HepG2 (cell line): Measurements from ENCODE around the gene CIAO3. TPM values are rescaled to one million over a fixed set of nuclear protein-coding genes. Genes with fewer than 3 reads are reported as not detected.

Source experiments
- ARID4A ChIP-seq: sonication (generic); formaldehyde crosslinking; IDR thresholded peaks from 2 replicates; pipeline ENCODE4 v1.5.0; 2020; ENCODE audit warnings: mild to moderate bottlenecking, missing genetic modification reagents, borderline replicate concordance
- ARNT2 ChIP-seq: sonication (generic); formaldehyde crosslinking; IDR thresholded peaks from 2 replicates; pipeline ENCODE4 v1.8.0; 2022; ENCODE audit warnings: mild to moderate bottlenecking, low read depth, missing genetic modification reagents, moderate library complexity
- ARNTL ChIP-seq: sonication (generic); formaldehyde crosslinking; IDR thresholded peaks from 2 replicates; pipeline ENCODE4 v1.4.0; 2020; ENCODE audit warnings: mild to moderate bottlenecking, missing genetic modification reagents
- CBX5 ChIP-seq: sonication (generic); formaldehyde crosslinking; IDR thresholded peaks from 2 replicates; pipeline ENCODE4 v1.4.0; 2020; ENCODE audit warnings: missing genetic modification reagents, borderline replicate concordance
- CREB1 ChIP-seq, 2 experiments: fragments of 450-650 bp in 1 of 2; IDR thresholded peaks; 2 replicates each; pipeline ENCODE4 v1.6.1; 2016 to 2017; ENCODE audit warnings: control low read depth in 1 of 2, mild to moderate bottlenecking in 1 of 2, missing compliant biosample characterization in 1 of 2, missing genetic modification characterization in 1 of 2
- FOXO1 ChIP-seq: sonication (generic); formaldehyde crosslinking; IDR thresholded peaks from 2 replicates; pipeline ENCODE4 v1.4.0; 2020; ENCODE audit warnings: missing genetic modification reagents
- ISL2 ChIP-seq: sonication (generic); formaldehyde crosslinking; IDR thresholded peaks from 2 replicates; pipeline ENCODE4 v1.5.0; 2020; ENCODE audit warnings: missing genetic modification reagents
- JUND ChIP-seq: sonication (generic); formaldehyde crosslinking; IDR thresholded peaks from 2 replicates; pipeline ENCODE4 v1.8.0; 2022; ENCODE audit warnings: mild to moderate bottlenecking, missing genetic modification reagents
- MAZ ChIP-seq, 2 experiments: sonication (generic) in 1 of 2; formaldehyde crosslinking in 1 of 2; IDR thresholded peaks; 2 replicates each; pipeline versions ENCODE4 v1.5.0 to v1.6.1; 2012 to 2020; ENCODE audit warnings: low read depth in 2 of 2, mild to moderate bottlenecking in 2 of 2, borderline replicate concordance in 1 of 2, improper control_type of control experiment in 1 of 2, low read length in 1 of 2, missing genetic modification reagents in 1 of 2, moderate library complexity in 1 of 2
- MBD4 ChIP-seq: IDR thresholded peaks from 2 replicates; pipeline ENCODE4 v1.6.1; 2012; ENCODE audit warnings: low read length, inconsistent platforms, borderline replicate concordance
- MTERF4 ChIP-seq: sonication (generic); formaldehyde crosslinking; IDR thresholded peaks from 2 replicates; pipeline ENCODE4 v1.8.0; 2023; ENCODE audit warnings: mild to moderate bottlenecking, missing genetic modification reagents
- MYC ChIP-seq: sonication (generic); formaldehyde crosslinking; IDR thresholded peaks from 2 replicates; pipeline ENCODE4 v1.9.0; 2021; ENCODE audit warnings: missing genetic modification reagents, borderline replicate concordance
- PHF5A ChIP-seq: IDR thresholded peaks from one replicate; pipeline ENCODE4 v1.6.1; 2018; ENCODE audit warnings: low read depth, missing genetic modification reagents; ENCODE audit not compliant: unreplicated experiment
- POLR2G ChIP-seq: fragments of 200-400 bp; formaldehyde crosslinking; IDR thresholded peaks from 2 replicates; pipeline ENCODE4 v1.6.1; 2018; ENCODE audit warnings: mild to moderate bottlenecking, low read depth, low read length, moderate library complexity
- TSC22D2 ChIP-seq: sonication (generic); formaldehyde crosslinking; IDR thresholded peaks from 2 replicates; pipeline ENCODE4 v1.5.1; 2020; ENCODE audit warnings: missing genetic modification reagents, mild to moderate bottlenecking, borderline replicate concordance
- ZKSCAN1 ChIP-seq: fragments of 150-350 bp; IDR thresholded peaks from 2 replicates; pipeline ENCODE4 v1.6.1; 2014; ENCODE audit warnings: low read length
- ZNF253 ChIP-seq: sonication (generic); formaldehyde crosslinking; IDR thresholded peaks from 2 replicates; pipeline ENCODE4 v1.8.0; 2022; ENCODE audit warnings: mild to moderate bottlenecking, missing genetic modification reagents, borderline replicate concordance
- ZNF296 ChIP-seq: sonication (generic); formaldehyde crosslinking; conservative IDR thresholded peaks from 2 replicates; pipeline ENCODE4 v1.5.0; 2020; ENCODE audit warnings: mild to moderate bottlenecking, missing genetic modification reagents
- ZNF605 ChIP-seq: sonication (generic); formaldehyde crosslinking; IDR thresholded peaks from 2 replicates; pipeline ENCODE4 v1.8.0; 2022; ENCODE audit warnings: mild to moderate bottlenecking, missing genetic modification reagents
- ZNF781 ChIP-seq: sonication (generic); formaldehyde crosslinking; IDR thresholded peaks from 2 replicates; pipeline ENCODE4 v1.5.1; 2020; ENCODE audit warnings: borderline replicate concordance, mild to moderate bottlenecking, missing genetic modification reagents; ENCODE audit errors: not compliant biosample characterization
- ZNF883 ChIP-seq: sonication (generic); formaldehyde crosslinking; IDR thresholded peaks from 2 replicates; pipeline ENCODE4 v1.5.1; 2020; ENCODE audit warnings: mild to moderate bottlenecking, missing genetic modification reagents; ENCODE audit errors: not compliant biosample characterization
- polyA plus RNA-seq, 8 experiments: library from polyadenylated mRNA; depleted of rRNA in 3 of 8; stranded (reverse) in 7 of 8; unstranded in 1 of 8; fragments of >200 nt; fragmentation: Illumina TruSeq in 4 of 8; extraction: Trizol in 4 of 8; gene quantifications; 2 replicates each; pipeline versions ENCODE4 v1.2.1 to v1.2.3, GENCODE V29; 2011 to 2016; ENCODE audit warnings: low read depth in 4 of 8, missing spikeins in 1 of 8, mixed read lengths in 1 of 8; ENCODE audit not compliant: insufficient read depth in 1 of 8
- total RNA-seq, 5 experiments: library from RNA; depleted of rRNA; stranded (reverse); fragments of >200 nt; fragmentation: Illumina TruSeq; extraction: Trizol; gene quantifications; 2 replicates each; pipeline ENCODE4 v1.2.3, GENCODE V29; 2016; ENCODE audit warnings: low read depth in 1 of 5
- TF ChIP-seq, protein P1 (sequence below): sonication (generic); formaldehyde crosslinking; IDR thresholded peaks from 2 replicates; pipeline ENCODE4 v1.5.0; 2020; ENCODE audit warnings: mild to moderate bottlenecking, missing genetic modification reagents, borderline replicate concordance

Gene CIAO3
- total and polyA plus RNA-seq, 2 of the 13 experiments (the other 11 are each of a cell fraction or from before 2014, with no cell fraction given): 21.7 to 25.0 TPM

GRCh38 chr16:721765-722540, 18.8 kb downstream of the CIAO3 start (continued):
- TF ChIP-seq ARID4A (CRISPR knock-in tag) (no peak), ARNTL (CRISPR knock-in tag) (no peak), CBX5 (CRISPR knock-in tag) (no peak), ZNF605 (CRISPR knock-in tag) (no peak), MTERF4 (CRISPR knock-in tag) (peak; percentile 49; the same call in 1 of the 2 replicates), ZNF296 (CRISPR knock-in tag) (no peak), MYC (CRISPR knock-in tag) (no peak), MBD4 (no peak), FOXO1 (no peak), ZNF781 (CRISPR knock-in tag) (no peak), ISL2 (CRISPR knock-in tag) (0 out of 2 replicates have a peak, but pooled peaks have one; percentile 8), JUND (CRISPR knock-in tag) (no peak), TSC22D2 (CRISPR knock-in tag) (no peak), CREB1 (IDR thresholded peaks at IDR 0.05) (no peak), CREB1 (CRISPR knock-in tag; IDR thresholded peaks at IDR 0.05) (no peak), ZNF883 (no peak), ZNF253 (0 out of 2 replicates have a peak, but pooled peaks have one; percentile 2), POLR2G (no peak), ARNT2 (CRISPR knock-in tag) (no peak), MAZ (IDR thresholded peaks at IDR 0.05; ENCODE audit: borderline replicate concordance, low read depth, low read length) (no peak), MAZ (CRISPR knock-in tag; IDR thresholded peaks at IDR 0.05; ENCODE audit: low read depth) (no peak), ZKSCAN1 (no peak), PHF5A (CRISPR knock-in tag) (no peak)
- TF ChIP-seq, protein P1, sequence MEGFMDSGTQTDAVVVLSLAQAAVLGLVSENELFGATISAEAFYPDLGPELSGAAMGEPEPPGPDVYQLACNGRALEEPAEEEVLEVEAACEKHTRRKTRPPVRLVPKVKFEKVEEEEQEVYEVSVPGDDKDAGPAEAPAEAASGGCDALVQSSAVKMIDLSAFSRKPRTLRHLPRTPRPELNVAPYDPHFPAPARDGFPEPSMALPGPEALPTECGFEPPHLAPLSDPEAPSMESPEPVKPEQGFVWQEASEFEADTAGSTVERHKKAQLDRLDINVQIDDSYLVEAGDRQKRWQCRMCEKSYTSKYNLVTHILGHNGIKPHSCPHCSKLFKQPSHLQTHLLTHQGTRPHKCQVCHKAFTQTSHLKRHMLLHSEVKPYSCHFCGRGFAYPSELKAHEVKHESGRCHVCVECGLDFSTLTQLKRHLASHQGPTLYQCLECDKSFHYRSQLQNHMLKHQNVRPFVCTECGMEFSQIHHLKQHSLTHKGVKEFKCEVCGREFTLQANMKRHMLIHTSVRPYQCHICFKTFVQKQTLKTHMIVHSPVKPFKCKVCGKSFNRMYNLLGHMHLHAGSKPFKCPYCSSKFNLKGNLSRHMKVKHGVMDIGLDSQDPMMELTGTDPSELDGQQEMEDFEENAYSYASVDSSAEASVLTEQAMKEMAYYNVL (CRISPR knock-in tag): 0 out of 2 replicates have a peak, but pooled peaks have one; percentile 9
